DMS79 treated with DMSO at 0.1 percent for 48 hours (cell line): ENCODE data around the gene RAP1GAP.

Experiments
- DNase-seq: peaks from one replicate; lab custom pipeline; 2025; lab: John Stamatoyannopoulos, UW

Gene RAP1GAP

GRCh38 chr1:21590934-21591333, 78.2 kb downstream of the RAP1GAP start:
- DNase-seq, result no peak

- DNase-seq, result peak; percentile 21
Measured at GRCh38 chr1:21590126-21590880, 78.9 kb downstream of the RAP1GAP start.

GRCh38 chr1:21589618-21590017, 79.5 kb downstream of the RAP1GAP start:
- no peak for DNase-seq

GRCh38 chr1:21587602-21587953, 81.6 kb downstream of the RAP1GAP start:
- DNase-seq, result no peak

- no peak for DNase-seq
Measured at GRCh38 chr1:21586846-21587601, 82.1 kb downstream of the RAP1GAP start.

GRCh38 chr1:21586222-21586621, 82.9 kb downstream of the RAP1GAP start:
- DNase-seq, result no peak

GRCh38 chr1:21585037-21585436, 84.1 kb downstream of the RAP1GAP start:
- no peak for DNase-seq

GRCh38 chr1:21584096-21584495, 85.1 kb downstream of the RAP1GAP start:
- no peak for DNase-seq

- peak; percentile 45 for DNase-seq
Measured at GRCh38 chr1:21579791-21580190, 89.4 kb downstream of the RAP1GAP start.

GRCh38 chr1:21577933-21578332, 91.2 kb downstream of the RAP1GAP start:
- DNase-seq, result no peak

- DNase-seq, result no peak
Measured at GRCh38 chr1:21577324-21577723, 91.8 kb downstream of the RAP1GAP start.

GRCh38 chr1:21576798-21577187, 92.4 kb downstream of the RAP1GAP start:
- DNase-seq, result no peak

GRCh38 chr1:21576031-21576797, 92.9 kb downstream of the RAP1GAP start:
- DNase-seq, result no peak

GRCh38 chr1:21575351-21575942, 93.7 kb downstream of the RAP1GAP start:
- DNase-seq, result no peak

GRCh38 chr1:21574466-21575151, 94.5 kb downstream of the RAP1GAP start:
- peak; percentile 96 for DNase-seq

- peak; percentile 97 for DNase-seq
Measured at GRCh38 chr1:21573971-21574465, 95.1 kb downstream of the RAP1GAP start.

- no peak for DNase-seq
Measured at GRCh38 chr1:21573475-21573874, 95.7 kb downstream of the RAP1GAP start.

GRCh38 chr1:21572735-21573277, 96.4 kb downstream of the RAP1GAP start:
- DNase-seq, result no peak

- no peak for DNase-seq
Measured at GRCh38 chr1:21572221-21572620, 96.9 kb downstream of the RAP1GAP start.

- no peak for DNase-seq
Measured at GRCh38 chr1:21570885-21571284, 98.3 kb downstream of the RAP1GAP start.

GRCh38 chr1:21570528-21570875, 98.7 kb downstream of the RAP1GAP start:
- no peak for DNase-seq
